ENCODE measurements around the gene KAZN.

KAZN gene

GRCh38 chr1:14969006-14969405, 370.5 kb downstream of the KAZN start:
- no peak for DNase-seq (ENCODE audit: extremely low read depth, insufficient read length)
- H3K4me3 ChIP-seq (replicated peaks; ENCODE audit: low read depth, low read length) = no peak overlapping the region
- H3K27me3 ChIP-seq (replicated peaks; ENCODE audit: control insufficient read depth, insufficient read depth, low read length) = no peaks in the 10 kb centered on the region
- no peaks in the 10 kb centered on the region for H3K36me3 ChIP-seq (ENCODE audit: control insufficient read depth, insufficient read depth, low read length)
- no peak for TF ChIP-seq CTCF (IDR thresholded peaks at IDR 0.05; ENCODE audit: insufficient read depth, low read length, poor library complexity, severe bottlenecking)

- H3K36me3 ChIP-seq (ENCODE audit: control insufficient read depth, insufficient read depth, low read length) = no peaks in the 10 kb centered on the region
- no peaks in the 10 kb centered on the region for H3K27me3 ChIP-seq (replicated peaks; ENCODE audit: control insufficient read depth, insufficient read depth, low read length)
- no peak overlapping the region for H3K4me3 ChIP-seq (replicated peaks; ENCODE audit: low read depth, low read length)
- TF ChIP-seq CTCF (IDR thresholded peaks at IDR 0.05; ENCODE audit: insufficient read depth, low read length, poor library complexity, severe bottlenecking) = no peak
- DNase-seq (ENCODE audit: extremely low read depth, insufficient read length) = no peak
Measured at GRCh38 chr1:14970115-14970798, 371.8 kb downstream of the KAZN start.

GRCh38 chr1:14970799-14971141, 372.3 kb downstream of the KAZN start:
- DNase-seq (ENCODE audit: extremely low read depth, insufficient read length) = no peak
- Histone ChIP-seq H3K27me3 (replicated peaks; ENCODE audit: control insufficient read depth, insufficient read depth, low read length) (no peaks in the 10 kb centered on the region), H3K4me3 (replicated peaks; ENCODE audit: low read depth, low read length) (no peak overlapping the region), H3K36me3 (ENCODE audit: control insufficient read depth, insufficient read depth, low read length) (no peaks in the 10 kb centered on the region)
- TF ChIP-seq CTCF (IDR thresholded peaks at IDR 0.05; ENCODE audit: insufficient read depth, low read length, poor library complexity, severe bottlenecking) = no peak

GRCh38 chr1:14971221-14971620, 372.7 kb downstream of the KAZN start:
- no peak for DNase-seq (ENCODE audit: extremely low read depth, insufficient read length)
- TF ChIP-seq CTCF (IDR thresholded peaks at IDR 0.05; ENCODE audit: insufficient read depth, low read length, poor library complexity, severe bottlenecking) = no peak
- Histone ChIP-seq H3K27me3 (replicated peaks; ENCODE audit: control insufficient read depth, insufficient read depth, low read length) (no peaks in the 10 kb centered on the region), H3K36me3 (ENCODE audit: control insufficient read depth, insufficient read depth, low read length) (no peaks in the 10 kb centered on the region), H3K4me3 (replicated peaks; ENCODE audit: low read depth, low read length) (no peak overlapping the region)

GRCh38 chr1:14972107-14972506, 373.6 kb downstream of the KAZN start:
- no peak for TF ChIP-seq CTCF (IDR thresholded peaks at IDR 0.05; ENCODE audit: insufficient read depth, low read length, poor library complexity, severe bottlenecking)
- Histone ChIP-seq H3K27me3 (replicated peaks; ENCODE audit: control insufficient read depth, insufficient read depth, low read length) (no peaks in the 10 kb centered on the region), H3K36me3 (ENCODE audit: control insufficient read depth, insufficient read depth, low read length) (no peaks in the 10 kb centered on the region), H3K4me3 (replicated peaks; ENCODE audit: low read depth, low read length) (no peak overlapping the region)
- no peak for DNase-seq (ENCODE audit: extremely low read depth, insufficient read length)

GRCh38 chr1:14973773-14974172, 375.3 kb downstream of the KAZN start:
- no peak for TF ChIP-seq CTCF (IDR thresholded peaks at IDR 0.05; ENCODE audit: insufficient read depth, low read length, poor library complexity, severe bottlenecking)
- Histone ChIP-seq H3K36me3 (ENCODE audit: control insufficient read depth, insufficient read depth, low read length) (no peaks in the 10 kb centered on the region), H3K4me3 (replicated peaks; ENCODE audit: low read depth, low read length) (no peak overlapping the region), H3K27me3 (replicated peaks; ENCODE audit: control insufficient read depth, insufficient read depth, low read length) (no peaks in the 10 kb centered on the region)
- no peak for DNase-seq (ENCODE audit: extremely low read depth, insufficient read length)
